GM12874 (cell line): ENCODE results near the gene CIB1.

Experiments
- TF ChIP-seq, protein P1 (sequence below): IDR thresholded peaks from 2 replicates; pipeline ENCODE4 v1.5.1; 2011; ENCODE audit warnings: low read depth, mild to moderate bottlenecking, control low read depth, low read length, moderate library complexity; ENCODE audit not compliant: insufficient read depth

CIB1 gene

DNA sequence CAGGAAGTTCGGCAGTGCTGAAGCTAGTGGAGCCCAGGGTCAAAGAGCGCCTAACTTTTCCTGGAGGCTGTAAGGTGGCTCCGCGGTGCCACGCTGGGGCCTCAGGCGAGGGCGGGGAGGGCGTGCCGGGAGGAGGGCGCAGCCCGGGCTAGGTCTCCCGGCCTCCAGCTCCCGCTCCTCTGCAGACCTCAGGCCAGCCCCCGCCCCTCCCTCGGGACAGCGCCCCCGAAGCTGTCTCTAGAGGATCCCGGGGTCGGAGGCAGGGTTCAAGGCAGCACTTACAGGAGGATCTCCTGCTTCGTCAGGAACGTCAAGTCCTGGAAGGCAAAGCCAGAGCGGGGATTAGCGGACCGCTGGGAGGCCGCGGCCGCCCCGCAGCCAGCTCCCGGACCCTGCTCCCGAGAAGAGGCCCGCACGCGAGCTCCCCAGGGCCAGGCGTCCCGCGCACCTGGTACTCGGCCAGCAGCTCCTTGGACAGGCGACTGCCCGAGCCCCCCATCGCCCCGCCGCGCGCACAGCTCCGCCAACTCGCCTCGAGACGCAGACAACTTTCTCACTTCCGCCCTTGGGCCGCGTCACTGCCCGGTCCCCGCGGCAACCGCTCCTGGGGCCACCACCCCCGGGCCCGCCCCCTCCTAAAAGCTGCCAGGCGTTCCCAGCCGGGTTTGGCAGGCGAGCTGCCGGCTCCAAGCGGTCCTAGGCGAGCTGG, at the start of gene CIB1:
CIB1 (minus strand) TSS at position 555 of the 709 bp plus-strand sequence; CDS start at position 499, 56 bp downstream.
- TF ChIP-seq, protein P1, sequence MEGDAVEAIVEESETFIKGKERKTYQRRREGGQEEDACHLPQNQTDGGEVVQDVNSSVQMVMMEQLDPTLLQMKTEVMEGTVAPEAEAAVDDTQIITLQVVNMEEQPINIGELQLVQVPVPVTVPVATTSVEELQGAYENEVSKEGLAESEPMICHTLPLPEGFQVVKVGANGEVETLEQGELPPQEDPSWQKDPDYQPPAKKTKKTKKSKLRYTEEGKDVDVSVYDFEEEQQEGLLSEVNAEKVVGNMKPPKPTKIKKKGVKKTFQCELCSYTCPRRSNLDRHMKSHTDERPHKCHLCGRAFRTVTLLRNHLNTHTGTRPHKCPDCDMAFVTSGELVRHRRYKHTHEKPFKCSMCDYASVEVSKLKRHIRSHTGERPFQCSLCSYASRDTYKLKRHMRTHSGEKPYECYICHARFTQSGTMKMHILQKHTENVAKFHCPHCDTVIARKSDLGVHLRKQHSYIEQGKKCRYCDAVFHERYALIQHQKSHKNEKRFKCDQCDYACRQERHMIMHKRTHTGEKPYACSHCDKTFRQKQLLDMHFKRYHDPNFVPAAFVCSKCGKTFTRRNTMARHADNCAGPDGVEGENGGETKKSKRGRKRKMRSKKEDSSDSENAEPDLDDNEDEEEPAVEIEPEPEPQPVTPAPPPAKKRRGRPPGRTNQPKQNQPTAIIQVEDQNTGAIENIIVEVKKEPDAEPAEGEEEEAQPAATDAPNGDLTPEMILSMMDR: no peak

DNA sequence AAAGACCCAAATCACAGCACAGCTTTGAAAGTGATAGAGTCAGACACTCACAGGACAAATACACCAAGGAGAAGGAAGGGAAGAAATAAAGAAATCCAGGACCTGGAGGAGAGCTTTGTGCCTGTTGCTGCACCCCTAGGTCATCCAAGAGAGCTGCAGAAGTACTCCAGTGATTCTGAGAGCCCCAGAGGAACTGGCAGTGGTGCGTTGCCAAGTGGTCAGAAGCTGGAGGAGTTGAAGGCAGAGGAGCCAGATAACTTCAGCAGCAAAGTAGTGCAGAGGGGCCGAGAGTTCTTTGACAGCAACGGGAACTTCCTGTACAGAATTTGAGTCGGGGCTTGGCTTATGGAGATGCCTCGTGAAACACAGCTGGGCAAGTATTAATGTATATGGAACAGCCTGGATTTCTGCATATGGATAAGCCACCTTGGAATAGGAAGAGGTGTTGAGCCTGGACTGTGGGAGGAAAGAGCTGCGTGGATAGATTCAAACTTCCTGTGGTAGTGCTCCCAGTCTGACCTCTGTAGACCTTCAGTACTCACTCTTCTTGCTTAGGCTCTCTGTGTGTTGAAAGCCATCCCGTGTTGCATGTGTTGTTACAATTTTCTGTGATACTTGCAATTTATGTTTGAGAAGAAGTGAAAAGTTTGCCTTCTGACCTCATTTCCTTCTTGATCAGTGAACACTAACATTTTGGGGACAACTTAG, 37.9 kb upstream of the CIB1 start:
- TF ChIP-seq, protein P1: no peak

DNA sequence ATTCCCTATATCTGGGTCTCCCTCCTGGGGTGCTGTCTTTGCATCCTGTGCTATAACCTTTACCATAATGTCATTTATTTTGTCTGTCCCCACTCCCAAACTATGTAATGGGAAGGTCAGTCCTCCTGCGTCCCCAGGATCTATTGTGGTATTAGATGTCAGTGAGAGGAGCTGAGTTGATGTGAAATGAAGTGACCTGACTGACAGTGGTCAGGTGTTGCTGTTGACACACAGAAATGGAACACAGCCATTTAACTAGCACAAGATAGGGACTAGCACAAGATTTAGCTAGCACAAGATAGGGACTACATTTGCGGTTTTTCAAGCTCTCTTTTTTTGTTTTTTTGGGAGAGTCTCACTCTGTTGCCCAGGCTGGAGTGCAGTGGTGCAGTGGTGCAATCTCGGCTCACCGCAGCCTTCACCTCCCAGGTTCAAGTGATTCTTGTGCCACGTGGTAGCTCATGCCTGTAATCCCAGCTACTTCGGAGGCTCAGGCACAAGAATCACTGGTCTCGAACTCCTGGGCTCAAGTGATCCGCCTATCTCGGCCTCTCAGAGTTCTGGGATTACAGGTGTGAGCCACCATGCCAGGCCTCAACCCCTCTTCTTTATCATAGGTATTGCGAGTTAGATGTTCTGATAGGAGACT, 36.9 kb upstream of the CIB1 start:
- TF ChIP-seq, protein P1: no peak

DNA sequence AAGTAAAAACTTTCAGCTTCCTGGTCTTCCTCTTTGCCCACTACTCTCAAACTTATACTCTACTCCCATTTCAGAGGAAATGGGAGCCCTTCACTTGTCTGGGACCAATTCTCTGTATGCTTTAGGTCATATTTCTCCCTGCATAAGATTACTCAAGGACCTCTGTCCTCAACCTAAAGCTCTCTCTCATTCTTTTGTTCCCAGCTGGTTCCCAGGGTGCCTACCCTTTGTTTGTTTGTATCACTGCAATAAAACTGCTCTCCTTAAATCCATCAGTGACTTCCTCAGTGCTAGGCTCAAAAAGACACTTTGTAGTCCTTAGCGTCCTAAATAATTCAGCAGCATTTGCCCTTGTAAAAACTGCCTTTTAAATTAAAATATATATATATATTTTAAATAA, 34.7 kb upstream of the CIB1 start:
- TF ChIP-seq, protein P1: no peak

DNA sequence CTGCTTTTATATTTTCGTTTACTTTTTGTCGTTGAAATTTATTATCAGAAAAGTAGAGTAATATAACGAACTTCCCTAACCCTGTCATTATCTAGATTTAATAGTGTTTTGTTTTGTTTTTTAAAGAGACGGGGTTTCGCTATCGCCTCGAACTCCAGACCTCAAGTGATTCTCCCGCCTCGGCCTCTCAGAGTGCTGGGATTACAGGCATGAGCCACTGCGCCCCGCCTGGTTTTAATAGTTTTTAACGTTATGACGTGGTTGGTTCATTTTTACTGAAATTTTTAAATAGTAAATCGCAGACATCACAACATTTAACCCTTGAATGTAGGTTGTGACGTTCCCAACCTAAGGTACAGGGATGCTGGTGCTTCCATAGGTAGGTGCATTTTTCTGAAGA, 32.7 kb upstream of the CIB1 start:
- TF ChIP-seq, protein P1: no peak

DNA sequence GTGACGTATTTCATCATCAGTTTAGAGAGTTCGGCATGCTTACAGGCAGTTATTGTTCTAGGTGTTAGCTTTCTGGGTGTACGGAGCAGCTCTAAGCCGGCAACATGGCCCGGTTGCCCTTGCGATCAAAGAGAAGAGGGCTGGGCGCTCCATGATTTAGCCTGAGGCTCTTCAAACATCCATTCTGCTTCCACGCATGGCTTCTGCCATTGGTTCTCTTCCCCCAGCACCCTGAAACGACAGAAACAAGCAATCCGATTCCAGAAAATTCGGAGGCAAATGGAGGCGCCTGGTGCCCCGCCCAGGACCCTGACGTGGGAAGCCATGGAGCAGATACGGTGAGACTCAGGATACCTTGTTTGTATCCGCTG, 32.3 kb upstream of the CIB1 start:
- TF ChIP-seq, protein P1: no peak

DNA sequence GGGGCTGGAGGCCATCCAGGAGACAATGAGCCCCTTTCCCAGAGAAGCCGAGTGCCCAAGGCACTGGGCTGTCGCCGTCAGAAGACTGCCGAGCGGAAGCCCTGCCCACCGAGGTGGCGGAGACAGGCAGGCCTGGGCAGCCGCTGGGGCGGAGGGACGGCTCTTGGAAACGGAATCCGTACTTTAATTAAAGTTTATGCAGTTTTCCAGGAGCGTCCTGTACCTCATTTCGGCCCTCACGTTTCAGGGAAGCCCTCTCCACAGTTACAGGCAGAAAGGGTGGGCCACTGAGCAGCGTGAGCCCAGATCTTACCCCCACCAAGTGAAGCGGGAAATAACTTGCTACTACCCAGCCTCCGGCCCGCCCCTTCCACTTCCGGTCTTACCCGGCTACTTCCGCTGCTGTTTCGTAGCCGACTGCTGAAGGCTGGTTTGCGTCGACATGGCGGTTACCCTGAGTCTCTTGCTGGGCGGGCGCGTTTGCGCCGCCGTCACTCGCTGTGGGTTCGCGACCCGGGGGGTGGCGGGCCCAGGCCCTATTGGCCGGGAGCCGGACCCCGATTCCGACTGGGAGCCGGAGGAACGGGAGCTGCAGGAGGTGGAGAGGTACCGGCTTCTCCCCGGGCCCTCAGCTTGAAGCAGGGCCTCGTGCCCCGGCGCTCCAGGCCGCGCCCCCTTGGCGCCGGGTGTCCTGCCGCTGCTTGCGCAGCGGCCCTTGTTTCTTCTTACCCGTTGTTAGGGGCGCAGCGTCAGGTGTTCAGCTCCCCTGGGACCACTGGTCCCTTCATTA, 31.7 kb upstream of the CIB1 start, which contains the start of gene NGRN:
NGRN (plus strand) TSS at position 402 of the 790 bp plus-strand sequence; CDS start at position 443, 41 bp downstream.
- TF ChIP-seq, protein P1: no peak
